ENCODE data around the gene AMOTL1.
A peak's percentile ranks its signal among the peaks of the same experiment; 100 is the strongest.

AMOTL1 gene

DNA sequence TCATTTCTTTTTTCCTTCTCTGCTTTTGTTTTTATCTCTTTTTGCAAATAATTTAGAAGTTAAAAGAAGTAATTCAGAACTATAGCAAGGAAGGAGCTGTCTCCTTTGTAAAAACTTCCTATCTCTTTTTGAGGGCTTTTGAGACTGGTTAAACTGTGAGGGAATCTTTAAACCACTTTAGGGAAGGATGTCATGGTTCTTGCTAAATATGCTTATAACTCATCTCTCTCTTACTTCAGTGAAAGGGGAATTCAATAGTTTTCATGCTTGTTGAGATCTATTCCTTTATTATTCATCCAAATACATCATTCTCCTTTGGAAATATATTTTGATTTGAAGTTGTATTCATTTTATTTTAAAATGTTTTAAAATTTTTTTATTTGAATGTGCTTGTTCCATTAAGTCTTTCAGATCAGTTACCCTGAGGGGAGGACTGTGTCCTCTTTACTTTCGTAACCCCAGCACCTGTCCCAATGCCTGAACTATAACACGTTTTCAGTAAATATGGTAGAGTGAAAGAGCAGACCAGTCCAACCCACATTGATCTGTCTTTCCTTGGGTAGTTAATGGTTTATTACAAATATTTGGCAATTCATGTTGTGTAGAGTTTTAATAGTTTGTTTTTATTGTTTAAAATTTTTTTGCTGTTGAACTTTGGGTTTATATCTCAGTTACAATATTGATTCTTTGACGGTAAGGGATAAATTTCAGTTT, 27.5 kb downstream of the AMOTL1 start:
- peak overlapping the region; percentile 55 for H3K4me3 ChIP-seq (ENCODE audit: control insufficient read depth, low read depth, low read length)
- DNase-seq (ENCODE audit: low read depth), result no peak
- TF ChIP-seq, protein P1, sequence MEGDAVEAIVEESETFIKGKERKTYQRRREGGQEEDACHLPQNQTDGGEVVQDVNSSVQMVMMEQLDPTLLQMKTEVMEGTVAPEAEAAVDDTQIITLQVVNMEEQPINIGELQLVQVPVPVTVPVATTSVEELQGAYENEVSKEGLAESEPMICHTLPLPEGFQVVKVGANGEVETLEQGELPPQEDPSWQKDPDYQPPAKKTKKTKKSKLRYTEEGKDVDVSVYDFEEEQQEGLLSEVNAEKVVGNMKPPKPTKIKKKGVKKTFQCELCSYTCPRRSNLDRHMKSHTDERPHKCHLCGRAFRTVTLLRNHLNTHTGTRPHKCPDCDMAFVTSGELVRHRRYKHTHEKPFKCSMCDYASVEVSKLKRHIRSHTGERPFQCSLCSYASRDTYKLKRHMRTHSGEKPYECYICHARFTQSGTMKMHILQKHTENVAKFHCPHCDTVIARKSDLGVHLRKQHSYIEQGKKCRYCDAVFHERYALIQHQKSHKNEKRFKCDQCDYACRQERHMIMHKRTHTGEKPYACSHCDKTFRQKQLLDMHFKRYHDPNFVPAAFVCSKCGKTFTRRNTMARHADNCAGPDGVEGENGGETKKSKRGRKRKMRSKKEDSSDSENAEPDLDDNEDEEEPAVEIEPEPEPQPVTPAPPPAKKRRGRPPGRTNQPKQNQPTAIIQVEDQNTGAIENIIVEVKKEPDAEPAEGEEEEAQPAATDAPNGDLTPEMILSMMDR (conservative IDR thresholded peaks at IDR 0.05; ENCODE audit: control insufficient read depth, insufficient read depth, low read depth, low read length), result no peak

DNA sequence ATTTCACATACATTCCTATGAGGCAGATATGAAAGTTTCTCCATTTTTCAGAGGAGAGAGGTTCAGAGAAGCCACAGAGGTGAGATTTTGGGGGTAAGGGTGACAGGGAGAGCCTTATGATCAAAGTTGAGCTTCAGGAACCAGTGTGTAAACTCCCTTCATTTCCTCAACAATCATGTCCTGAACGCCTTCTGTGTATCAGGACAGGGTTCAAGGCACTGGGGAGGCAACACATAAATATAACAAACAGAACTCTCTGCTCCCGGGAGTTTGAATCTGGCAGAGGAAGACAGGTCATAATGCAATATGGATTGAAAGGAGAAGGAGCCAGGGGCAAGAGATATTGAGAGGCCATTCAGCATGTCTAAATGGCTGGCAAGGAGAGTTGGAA, 28.0 kb downstream of the AMOTL1 start:
- TF ChIP-seq, protein P1 (conservative IDR thresholded peaks at IDR 0.05; ENCODE audit: control insufficient read depth, insufficient read depth, low read depth, low read length), result no peak
- no peak for DNase-seq (ENCODE audit: low read depth)
- H3K4me3 ChIP-seq (ENCODE audit: control insufficient read depth, low read depth, low read length), result peak overlapping the region; percentile 55

DNA sequence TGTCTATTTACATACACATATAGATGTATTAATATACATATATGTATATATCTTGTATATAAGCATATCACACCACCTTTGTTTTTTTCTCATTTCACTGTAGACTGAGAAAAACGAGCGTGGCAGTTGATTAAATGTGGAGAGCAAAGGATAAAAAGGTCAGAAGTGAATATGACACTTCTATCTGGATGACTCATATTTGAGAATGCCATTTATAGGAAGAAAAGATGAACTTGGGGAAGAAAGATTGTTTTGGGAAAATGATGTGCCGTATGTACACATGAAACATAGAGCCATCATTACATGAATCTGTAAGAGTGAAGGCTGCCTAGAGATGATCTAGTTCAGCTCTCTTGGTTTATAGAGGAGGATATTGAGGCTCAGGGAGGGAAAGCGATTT, 28.7 kb downstream of the AMOTL1 start:
- TF ChIP-seq, protein P1 (conservative IDR thresholded peaks at IDR 0.05; ENCODE audit: control insufficient read depth, insufficient read depth, low read depth, low read length), result no peak
- no peak for DNase-seq (ENCODE audit: low read depth)
- H3K4me3 ChIP-seq (ENCODE audit: control insufficient read depth, low read depth, low read length), result no peak overlapping the region

DNA sequence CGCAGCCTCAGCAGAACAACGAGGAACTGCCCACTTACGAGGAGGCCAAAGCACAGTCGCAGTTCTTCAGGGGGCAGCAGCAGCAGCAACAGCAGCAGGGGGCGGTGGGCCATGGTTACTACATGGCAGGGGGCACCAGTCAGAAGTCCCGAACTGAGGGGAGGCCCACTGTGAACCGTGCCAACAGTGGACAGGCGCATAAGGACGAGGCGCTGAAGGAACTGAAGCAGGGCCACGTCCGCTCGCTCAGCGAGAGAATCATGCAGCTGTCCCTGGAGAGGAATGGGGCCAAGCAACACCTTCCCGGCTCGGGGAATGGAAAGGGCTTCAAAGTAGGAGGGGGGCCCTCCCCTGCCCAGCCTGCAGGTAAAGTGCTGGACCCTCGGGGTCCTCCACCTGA, 31.6 kb downstream of the AMOTL1 start:
- TF ChIP-seq, protein P1 (conservative IDR thresholded peaks at IDR 0.05; ENCODE audit: control insufficient read depth, insufficient read depth, low read depth, low read length), result no peak
- DNase-seq (ENCODE audit: low read depth), result no peak
- no peak overlapping the region for H3K4me3 ChIP-seq (ENCODE audit: control insufficient read depth, low read depth, low read length)

DNA sequence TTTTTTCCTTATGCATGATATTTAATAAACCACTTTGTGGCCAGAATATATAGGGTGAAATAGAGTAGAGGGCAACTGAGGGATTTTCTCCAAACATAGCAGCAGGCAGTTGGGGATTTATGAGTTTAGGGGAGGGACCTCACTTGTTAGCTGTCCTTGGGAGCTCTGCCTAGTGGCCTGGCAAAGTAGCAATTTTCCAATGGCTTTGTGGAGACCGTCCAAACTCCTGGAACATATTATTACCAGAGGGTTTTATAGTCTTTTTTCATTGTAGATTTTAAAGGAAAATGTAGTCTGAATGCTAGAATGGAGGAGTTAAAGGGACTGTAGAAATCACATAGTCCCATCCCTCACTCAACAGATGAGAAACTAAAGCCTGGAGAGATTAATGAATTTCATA, 32.3 kb downstream of the AMOTL1 start:
- DNase-seq (ENCODE audit: low read depth), result peak; percentile 59
- no peak overlapping the region for H3K4me3 ChIP-seq (ENCODE audit: control insufficient read depth, low read depth, low read length)
- TF ChIP-seq, protein P1 (conservative IDR thresholded peaks at IDR 0.05; ENCODE audit: control insufficient read depth, insufficient read depth, low read depth, low read length), result no peak

DNA sequence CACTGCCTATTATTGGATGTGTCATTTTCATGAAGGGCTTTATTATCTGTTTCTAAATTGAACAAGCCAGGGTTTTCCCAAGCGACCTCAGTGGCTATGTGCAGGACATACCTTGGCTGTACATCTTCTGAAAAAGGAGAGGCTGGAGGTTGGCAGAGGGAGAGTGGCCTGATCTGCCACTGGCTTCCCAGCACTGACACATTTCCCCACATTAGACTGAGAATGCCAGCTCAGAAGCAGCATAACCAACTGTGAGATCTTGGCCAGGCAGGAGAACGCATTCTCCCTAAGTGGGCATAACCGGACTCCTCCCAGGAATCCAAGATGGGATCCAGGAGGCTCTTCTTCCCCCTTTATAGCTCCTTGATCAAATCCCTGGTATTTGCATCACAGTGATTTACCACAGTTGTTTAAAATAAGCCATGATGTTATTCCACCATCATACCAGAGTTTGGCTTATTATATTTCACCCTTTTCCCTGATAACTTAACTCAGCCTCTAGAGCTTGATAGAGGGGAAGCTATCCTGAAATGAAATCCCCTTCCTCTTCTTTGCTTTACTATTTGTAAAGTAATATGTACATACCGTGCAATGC, 33.8 kb downstream of the AMOTL1 start:
- TF ChIP-seq, protein P1 (conservative IDR thresholded peaks at IDR 0.05; ENCODE audit: control insufficient read depth, insufficient read depth, low read depth, low read length), result no peak
- no peak for DNase-seq (ENCODE audit: low read depth)

More for the DNA sequence above, 33.8 kb downstream of the AMOTL1 start:
- no peak overlapping the region for H3K4me3 ChIP-seq (ENCODE audit: control insufficient read depth, low read depth, low read length)

Measured in fibroblast of mammary gland (primary cell).